ENCODE data around the gene CCHCR1. TPM values are rescaled to one million over a fixed set of nuclear protein-coding genes. Genes with fewer than 3 reads are reported as not detected.
A peak's percentile ranks its signal among the peaks of the same experiment; 100 is the strongest.

Gene CCHCR1
- total and polyA plus RNA-seq, 2 of the 13 experiments (the other 11 are each of a cell fraction or from before 2014, with no cell fraction given) = 14.6 to 28.2 TPM

DNA sequence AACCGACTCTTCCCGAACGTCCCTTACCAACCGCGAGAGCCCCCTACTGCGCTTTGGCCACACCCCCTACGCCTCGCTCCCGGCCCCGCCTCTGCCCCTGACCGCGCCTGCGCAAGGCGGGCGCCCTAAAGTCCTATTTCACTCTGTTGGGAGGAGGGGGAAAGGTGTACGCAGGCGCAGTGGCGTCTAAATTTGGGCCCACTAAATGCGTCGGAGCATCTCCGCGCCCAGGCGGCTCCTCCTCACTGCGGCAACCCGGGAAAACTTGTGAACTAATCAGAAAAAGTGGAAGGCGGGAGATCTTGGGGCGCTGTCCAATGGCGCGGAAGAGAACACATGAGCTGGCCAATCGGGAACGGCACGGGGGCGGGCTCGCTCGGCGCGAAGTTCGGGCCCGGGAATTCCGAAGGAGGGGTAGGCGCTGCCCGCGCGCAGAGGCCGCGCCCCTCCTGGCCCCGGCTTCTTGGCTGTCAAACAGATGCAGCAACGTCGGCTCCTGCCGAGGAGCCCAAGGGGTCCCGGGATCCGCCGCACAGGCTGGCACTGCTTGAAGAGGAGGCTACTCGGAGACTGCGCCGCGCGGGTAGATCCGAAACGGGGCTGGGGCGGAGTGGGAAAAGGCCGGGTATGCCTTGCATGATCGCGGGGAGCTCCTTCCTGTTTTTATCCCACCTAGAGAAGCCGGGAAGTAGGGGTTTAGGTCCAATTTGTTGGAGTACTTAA lies 699 bp upstream of the CCHCR1 start, which contains the start of gene TCF19 (continued):
- TF ChIP-seq ZNF350 (CRISPR knock-in tag; IDR thresholded peaks at IDR 0.05; ENCODE audit: borderline replicate concordance, low read depth) (peak; percentile 42; the same call in 1 of the 2 replicates), GABPB1 (CRISPR knock-in tag; IDR thresholded peaks at IDR 0.05) (peak; percentile 82), IRF2 (CRISPR knock-in tag; IDR thresholded peaks at IDR 0.05) (peak; percentile 14; the same call in 1 of the 2 replicates), ASH2L (IDR thresholded peaks at IDR 0.05; ENCODE audit: insufficient read length, low read depth, low read length) (peak; percentile 75), JARID2 (CRISPR knock-in tag; IDR thresholded peaks at IDR 0.05; ENCODE audit: insufficient replicate concordance) (no peak), ZNF878 (CRISPR knock-in tag; IDR thresholded peaks at IDR 0.05) (peak; percentile 99), KAT8 (CRISPR knock-in tag; IDR thresholded peaks at IDR 0.05) (no peak)
- TF ChIP-seq, protein P1, sequence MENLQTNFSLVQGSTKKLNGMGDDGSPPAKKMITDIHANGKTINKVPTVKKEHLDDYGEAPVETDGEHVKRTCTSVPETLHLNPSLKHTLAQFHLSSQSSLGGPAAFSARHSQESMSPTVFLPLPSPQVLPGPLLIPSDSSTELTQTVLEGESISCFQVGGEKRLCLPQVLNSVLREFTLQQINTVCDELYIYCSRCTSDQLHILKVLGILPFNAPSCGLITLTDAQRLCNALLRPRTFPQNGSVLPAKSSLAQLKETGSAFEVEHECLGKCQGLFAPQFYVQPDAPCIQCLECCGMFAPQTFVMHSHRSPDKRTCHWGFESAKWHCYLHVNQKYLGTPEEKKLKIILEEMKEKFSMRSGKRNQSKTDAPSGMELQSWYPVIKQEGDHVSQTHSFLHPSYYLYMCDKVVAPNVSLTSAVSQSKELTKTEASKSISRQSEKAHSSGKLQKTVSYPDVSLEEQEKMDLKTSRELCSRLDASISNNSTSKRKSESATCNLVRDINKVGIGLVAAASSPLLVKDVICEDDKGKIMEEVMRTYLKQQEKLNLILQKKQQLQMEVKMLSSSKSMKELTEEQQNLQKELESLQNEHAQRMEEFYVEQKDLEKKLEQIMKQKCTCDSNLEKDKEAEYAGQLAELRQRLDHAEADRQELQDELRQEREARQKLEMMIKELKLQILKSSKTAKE (CRISPR knock-in tag; IDR thresholded peaks at IDR 0.05; ENCODE audit: borderline replicate concordance) = peak; percentile 54; the same call in 1 of the 2 replicates
- TF ChIP-seq, protein P2, sequence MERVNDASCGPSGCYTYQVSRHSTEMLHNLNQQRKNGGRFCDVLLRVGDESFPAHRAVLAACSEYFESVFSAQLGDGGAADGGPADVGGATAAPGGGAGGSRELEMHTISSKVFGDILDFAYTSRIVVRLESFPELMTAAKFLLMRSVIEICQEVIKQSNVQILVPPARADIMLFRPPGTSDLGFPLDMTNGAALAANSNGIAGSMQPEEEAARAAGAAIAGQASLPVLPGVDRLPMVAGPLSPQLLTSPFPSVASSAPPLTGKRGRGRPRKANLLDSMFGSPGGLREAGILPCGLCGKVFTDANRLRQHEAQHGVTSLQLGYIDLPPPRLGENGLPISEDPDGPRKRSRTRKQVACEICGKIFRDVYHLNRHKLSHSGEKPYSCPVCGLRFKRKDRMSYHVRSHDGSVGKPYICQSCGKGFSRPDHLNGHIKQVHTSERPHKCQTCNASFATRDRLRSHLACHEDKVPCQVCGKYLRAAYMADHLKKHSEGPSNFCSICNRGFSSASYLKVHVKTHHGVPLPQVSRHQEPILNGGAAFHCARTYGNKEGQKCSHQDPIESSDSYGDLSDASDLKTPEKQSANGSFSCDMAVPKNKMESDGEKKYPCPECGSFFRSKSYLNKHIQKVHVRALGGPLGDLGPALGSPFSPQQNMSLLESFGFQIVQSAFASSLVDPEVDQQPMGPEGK (CRISPR knock-in tag; IDR thresholded peaks at IDR 0.05) = 0 out of 2 replicates have a peak, but pooled peaks have one; percentile 17
- TF ChIP-seq, protein P3, sequence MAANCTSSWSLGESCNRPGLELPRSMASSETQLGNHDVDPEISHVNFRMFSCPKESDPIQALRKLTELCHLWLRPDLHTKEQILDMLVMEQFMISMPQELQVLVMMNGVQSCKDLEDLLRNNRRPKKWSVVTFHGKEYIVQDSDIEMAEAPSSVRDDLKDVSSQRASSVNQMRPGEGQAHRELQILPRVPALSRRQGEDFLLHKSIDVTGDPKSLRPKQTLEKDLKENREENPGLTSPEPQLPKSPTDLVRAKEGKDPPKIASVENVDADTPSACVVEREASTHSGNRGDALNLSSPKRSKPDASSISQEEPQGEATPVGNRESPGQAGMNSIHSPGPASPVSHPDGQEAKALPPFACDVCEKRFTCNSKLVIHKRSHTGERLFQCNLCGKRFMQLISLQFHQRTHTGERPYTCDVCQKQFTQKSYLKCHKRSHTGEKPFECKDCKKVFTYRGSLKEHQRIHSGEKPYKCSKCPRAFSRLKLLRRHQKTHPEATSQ (CRISPR knock-in tag; IDR thresholded peaks at IDR 0.05; ENCODE audit: borderline replicate concordance) = peak; percentile 81
- TF ChIP-seq, protein P4, sequence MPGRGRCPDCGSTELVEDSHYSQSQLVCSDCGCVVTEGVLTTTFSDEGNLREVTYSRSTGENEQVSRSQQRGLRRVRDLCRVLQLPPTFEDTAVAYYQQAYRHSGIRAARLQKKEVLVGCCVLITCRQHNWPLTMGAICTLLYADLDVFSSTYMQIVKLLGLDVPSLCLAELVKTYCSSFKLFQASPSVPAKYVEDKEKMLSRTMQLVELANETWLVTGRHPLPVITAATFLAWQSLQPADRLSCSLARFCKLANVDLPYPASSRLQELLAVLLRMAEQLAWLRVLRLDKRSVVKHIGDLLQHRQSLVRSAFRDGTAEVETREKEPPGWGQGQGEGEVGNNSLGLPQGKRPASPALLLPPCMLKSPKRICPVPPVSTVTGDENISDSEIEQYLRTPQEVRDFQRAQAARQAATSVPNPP (CRISPR knock-in tag; IDR thresholded peaks at IDR 0.05) = peak; percentile 72; the same call in 1 of the 2 replicates
- TF ChIP-seq, protein P5, sequence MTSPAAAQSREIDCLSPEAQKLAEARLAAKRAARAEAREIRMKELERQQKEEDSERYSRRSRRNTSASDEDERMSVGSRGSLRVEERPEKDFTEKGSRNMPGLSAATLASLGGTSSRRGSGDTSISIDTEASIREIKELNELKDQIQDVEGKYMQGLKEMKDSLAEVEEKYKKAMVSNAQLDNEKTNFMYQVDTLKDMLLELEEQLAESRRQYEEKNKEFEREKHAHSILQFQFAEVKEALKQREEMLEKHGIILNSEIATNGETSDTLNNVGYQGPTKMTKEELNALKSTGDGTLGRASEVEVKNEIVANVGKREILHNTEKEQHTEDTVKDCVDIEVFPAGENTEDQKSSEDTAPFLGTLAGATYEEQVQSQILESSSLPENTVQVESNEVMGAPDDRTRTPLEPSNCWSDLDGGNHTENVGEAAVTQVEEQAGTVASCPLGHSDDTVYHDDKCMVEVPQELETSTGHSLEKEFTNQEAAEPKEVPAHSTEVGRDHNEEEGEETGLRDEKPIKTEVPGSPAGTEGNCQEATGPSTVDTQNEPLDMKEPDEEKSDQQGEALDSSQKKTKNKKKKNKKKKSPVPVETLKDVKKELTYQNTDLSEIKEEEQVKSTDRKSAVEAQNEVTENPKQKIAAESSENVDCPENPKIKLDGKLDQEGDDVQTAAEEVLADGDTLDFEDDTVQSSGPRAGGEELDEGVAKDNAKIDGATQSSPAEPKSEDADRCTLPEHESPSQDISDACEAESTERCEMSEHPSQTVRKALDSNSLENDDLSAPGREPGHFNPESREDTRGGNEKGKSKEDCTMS (CRISPR knock-in tag; conservative IDR thresholded peaks at IDR 0.05) = no peak
- TF ChIP-seq, protein P6, sequence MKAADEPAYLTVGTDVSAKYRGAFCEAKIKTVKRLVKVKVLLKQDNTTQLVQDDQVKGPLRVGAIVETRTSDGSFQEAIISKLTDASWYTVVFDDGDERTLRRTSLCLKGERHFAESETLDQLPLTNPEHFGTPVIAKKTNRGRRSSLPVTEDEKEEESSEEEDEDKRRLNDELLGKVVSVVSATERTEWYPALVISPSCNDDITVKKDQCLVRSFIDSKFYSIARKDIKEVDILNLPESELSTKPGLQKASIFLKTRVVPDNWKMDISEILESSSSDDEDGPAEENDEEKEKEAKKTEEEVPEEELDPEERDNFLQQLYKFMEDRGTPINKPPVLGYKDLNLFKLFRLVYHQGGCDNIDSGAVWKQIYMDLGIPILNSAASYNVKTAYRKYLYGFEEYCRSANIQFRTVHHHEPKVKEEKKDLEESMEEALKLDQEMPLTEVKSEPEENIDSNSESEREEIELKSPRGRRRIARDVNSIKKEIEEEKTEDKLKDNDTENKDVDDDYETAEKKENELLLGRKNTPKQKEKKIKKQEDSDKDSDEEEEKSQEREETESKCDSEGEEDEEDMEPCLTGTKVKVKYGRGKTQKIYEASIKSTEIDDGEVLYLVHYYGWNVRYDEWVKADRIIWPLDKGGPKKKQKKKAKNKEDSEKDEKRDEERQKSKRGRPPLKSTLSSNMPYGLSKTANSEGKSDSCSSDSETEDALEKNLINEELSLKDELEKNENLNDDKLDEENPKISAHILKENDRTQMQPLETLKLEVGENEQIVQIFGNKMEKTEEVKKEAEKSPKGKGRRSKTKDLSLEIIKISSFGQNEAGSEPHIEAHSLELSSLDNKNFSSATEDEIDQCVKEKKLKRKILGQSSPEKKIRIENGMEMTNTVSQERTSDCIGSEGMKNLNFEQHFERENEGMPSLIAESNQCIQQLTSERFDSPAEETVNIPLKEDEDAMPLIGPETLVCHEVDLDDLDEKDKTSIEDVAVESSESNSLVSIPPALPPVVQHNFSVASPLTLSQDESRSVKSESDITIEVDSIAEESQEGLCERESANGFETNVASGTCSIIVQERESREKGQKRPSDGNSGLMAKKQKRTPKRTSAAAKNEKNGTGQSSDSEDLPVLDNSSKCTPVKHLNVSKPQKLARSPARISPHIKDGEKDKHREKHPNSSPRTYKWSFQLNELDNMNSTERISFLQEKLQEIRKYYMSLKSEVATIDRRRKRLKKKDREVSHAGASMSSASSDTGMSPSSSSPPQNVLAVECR (CRISPR knock-in tag; IDR thresholded peaks at IDR 0.05; ENCODE audit: borderline replicate concordance) = peak; percentile 100

All from HepG2 (cell line).